ENCODE results near the gene LUC7L3. TPM values are rescaled to one million over a fixed set of nuclear protein-coding genes. Genes with fewer than 3 reads are reported as not detected.

The LUC7L3 gene
- total RNA-seq, 1 donor from 2014 or later, result 13.7 TPM

DNA sequence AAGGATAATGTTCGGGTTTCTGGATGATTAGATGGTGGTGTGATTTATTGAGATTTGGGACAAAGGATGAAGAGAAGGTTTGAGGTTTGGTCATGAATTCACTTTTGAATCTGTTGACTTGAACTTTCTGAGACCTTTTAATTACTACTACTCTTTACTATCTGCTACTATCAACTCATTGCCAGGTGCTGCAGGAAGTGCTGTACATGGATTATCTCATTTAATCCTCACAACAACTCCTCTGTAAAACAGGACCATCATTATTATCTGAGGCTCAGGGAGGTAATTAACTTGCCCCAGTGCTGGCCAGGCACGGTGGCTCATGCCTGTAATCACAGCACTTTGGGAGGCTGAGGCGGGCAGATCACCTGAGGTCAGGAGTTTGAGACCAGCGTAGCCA, 8.8 kb upstream of the LUC7L3 start:
- DNase-seq (ENCODE audit: low read depth) (no peak), FAIRE-seq (no peak)
- Histone ChIP-seq H3K36me3 (ENCODE audit: control insufficient read depth, insufficient read depth, low read length) (no peaks in the 10 kb centered on the region), H3K27me3 (ENCODE audit: control insufficient read depth, insufficient read depth, low read length) (no peaks in the 10 kb centered on the region), H3K4me3 (ENCODE audit: low read depth, low read length) (no peak overlapping the region)
- TF ChIP-seq, protein P1, sequence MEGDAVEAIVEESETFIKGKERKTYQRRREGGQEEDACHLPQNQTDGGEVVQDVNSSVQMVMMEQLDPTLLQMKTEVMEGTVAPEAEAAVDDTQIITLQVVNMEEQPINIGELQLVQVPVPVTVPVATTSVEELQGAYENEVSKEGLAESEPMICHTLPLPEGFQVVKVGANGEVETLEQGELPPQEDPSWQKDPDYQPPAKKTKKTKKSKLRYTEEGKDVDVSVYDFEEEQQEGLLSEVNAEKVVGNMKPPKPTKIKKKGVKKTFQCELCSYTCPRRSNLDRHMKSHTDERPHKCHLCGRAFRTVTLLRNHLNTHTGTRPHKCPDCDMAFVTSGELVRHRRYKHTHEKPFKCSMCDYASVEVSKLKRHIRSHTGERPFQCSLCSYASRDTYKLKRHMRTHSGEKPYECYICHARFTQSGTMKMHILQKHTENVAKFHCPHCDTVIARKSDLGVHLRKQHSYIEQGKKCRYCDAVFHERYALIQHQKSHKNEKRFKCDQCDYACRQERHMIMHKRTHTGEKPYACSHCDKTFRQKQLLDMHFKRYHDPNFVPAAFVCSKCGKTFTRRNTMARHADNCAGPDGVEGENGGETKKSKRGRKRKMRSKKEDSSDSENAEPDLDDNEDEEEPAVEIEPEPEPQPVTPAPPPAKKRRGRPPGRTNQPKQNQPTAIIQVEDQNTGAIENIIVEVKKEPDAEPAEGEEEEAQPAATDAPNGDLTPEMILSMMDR (IDR thresholded peaks at IDR 0.05; ENCODE audit: insufficient read depth, low read length, severe bottlenecking), result no peak

DNA sequence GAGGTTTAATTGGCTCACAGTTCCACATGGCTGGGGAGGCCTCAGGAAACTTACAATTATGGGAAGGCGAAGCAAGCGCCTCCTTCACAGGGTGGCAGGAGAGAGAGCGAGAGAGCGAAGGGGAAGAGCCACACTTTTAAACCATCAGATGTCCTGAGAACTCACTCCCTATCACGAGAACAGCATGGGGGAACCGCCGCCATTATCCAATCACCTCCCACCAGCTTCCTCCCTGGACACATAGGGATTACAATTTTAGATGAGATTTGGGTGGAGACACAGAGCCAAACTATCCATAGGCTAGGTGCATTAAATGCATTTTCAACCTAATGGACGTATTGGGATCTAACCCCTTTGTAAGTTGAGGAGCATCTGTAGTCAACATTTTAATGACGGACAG, 6.8 kb upstream of the LUC7L3 start:
- H3K36me3 ChIP-seq (ENCODE audit: control insufficient read depth, insufficient read depth, low read length), result no peaks in the 10 kb centered on the region
- TF ChIP-seq, protein P1 (IDR thresholded peaks at IDR 0.05; ENCODE audit: insufficient read depth, low read length, severe bottlenecking), result no peak
- DNase-seq (ENCODE audit: low read depth) (no peak), FAIRE-seq (no peak)
- no peaks in the 10 kb centered on the region for H3K27me3 ChIP-seq (ENCODE audit: control insufficient read depth, insufficient read depth, low read length)
- H3K4me3 ChIP-seq (ENCODE audit: low read depth, low read length), result no peak overlapping the region

DNA sequence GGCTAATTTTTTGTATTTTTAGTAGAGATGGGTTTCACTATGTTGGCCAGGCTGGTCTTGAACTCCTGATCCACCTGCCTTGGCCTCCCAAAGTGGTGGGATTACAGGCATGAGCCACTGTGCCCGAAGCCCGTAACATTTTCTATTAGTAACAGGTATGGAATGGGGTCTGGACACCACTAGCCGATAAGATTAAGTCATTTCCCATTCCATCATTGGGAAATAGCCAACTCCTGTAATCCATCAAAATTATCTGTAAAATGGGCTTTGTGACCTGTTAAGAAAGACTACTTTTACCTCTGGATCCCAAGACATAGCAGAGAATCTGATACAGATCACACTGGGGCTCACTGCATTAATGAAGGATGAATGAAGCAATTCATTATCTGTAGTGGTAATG, 3.9 kb upstream of the LUC7L3 start:
- DNase-seq (ENCODE audit: low read depth) (no peak), FAIRE-seq (no peak)
- H3K27me3 ChIP-seq (ENCODE audit: control insufficient read depth, insufficient read depth, low read length), result no peaks in the 10 kb centered on the region
- TF ChIP-seq, protein P1 (IDR thresholded peaks at IDR 0.05; ENCODE audit: insufficient read depth, low read length, severe bottlenecking), result no peak
- no peaks in the 10 kb centered on the region for H3K36me3 ChIP-seq (ENCODE audit: control insufficient read depth, insufficient read depth, low read length)
- H3K4me3 ChIP-seq (ENCODE audit: low read depth, low read length), result no peak overlapping the region

DNA sequence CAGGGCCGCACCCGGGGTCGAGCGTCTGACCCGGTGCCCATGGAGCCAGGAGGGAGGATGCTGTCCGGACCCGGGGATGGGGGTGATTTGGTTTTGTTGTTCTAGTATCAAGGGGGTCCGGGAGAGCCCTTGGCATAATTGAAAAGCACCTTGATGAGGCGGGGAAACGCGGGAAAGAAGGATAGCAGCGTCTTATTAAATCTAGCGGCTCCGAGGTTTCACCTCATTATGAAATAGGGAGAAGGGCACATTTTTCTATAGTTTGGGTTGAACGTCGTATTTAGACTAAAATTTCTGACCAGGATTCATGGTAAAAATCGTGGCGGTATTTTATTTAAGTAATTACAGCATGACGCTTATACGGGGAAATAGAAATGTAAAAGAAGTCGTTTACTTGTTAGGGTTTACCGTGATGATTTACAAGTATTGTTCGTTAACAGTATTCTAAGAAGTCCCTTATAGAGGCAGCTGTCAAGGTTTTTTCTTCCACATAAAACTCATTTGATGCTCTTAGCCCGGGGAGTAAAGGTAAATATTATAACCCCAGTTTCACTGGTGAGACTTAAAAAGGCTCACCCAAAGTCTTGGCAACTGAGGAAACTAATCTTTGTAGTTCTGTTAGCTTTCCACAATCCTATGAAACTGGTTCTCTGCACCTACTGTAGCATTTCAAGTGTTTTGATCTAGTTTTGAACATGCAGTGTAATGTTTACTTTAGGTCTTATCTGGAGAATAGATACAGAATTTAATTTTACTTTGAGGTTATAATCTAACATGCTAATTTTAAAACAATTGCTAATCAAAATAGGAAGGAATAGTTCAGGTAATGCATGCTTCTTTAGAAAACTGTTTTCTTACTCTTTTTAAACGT, 756 bp downstream of the LUC7L3 start:
- H3K36me3 ChIP-seq (ENCODE audit: control insufficient read depth, insufficient read depth, low read length), result no peaks in the 10 kb centered on the region
- DNase-seq (ENCODE audit: low read depth) (no peak), FAIRE-seq (no peak)
- no peaks in the 10 kb centered on the region for H3K27me3 ChIP-seq (ENCODE audit: control insufficient read depth, insufficient read depth, low read length)
- peak overlapping the region; percentile 77 for H3K4me3 ChIP-seq (ENCODE audit: low read depth, low read length)
- TF ChIP-seq, protein P1 (IDR thresholded peaks at IDR 0.05; ENCODE audit: insufficient read depth, low read length, severe bottlenecking), result no peak

DNA sequence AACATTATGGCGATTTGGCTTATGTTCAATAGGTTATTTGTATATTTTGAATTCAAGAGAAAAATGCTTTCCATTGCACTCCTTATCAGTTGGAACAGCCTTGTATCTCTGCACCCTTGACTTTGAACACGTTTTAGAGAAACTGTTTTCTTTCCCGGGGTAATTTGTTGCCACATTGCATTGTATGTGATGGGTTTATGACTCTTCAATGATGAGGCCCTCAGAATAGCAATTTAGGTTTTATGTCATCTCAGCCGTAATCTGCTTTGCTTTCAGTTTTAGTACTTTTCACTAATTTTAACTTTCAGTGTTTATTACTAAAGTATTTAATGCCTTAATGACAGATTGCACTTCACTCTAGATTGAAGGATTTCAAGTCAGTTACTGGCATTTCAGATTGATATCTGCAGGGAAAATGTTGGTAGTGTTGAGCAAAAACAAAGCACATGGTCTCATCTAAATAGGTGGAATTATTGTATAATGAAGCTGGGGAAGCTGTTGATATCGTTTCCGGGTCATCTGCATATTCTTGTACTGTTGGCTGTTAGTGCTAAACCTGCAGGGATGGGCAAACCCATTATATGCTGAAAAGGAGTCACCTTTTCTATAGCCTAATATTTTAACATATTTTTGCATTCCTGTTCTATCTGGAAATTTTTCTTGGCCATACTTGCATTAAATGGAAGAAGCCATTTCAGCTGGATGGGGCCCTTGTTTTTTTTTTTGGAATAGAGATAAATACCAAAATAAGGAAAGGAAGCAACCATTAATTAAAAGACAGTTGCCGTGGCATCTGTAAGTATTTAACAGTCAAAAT, 2.0 kb downstream of the LUC7L3 start:
- Histone ChIP-seq H3K27me3 (ENCODE audit: control insufficient read depth, insufficient read depth, low read length) (no peaks in the 10 kb centered on the region), H3K36me3 (ENCODE audit: control insufficient read depth, insufficient read depth, low read length) (no peaks in the 10 kb centered on the region), H3K4me3 (ENCODE audit: low read depth, low read length) (peak overlapping the region; percentile 77)
- TF ChIP-seq, protein P1 (IDR thresholded peaks at IDR 0.05; ENCODE audit: insufficient read depth, low read length, severe bottlenecking), result no peak
- DNase-seq (ENCODE audit: low read depth), result peak; percentile 30
- FAIRE-seq, result no peak

Measured in bronchial epithelial cell (primary cell).